Endothelial cell of umbilical vein (primary cell): ENCODE results near the gene STMP1. TPM values are rescaled to one million over a fixed set of nuclear protein-coding genes. Genes with fewer than 3 reads are reported as not detected.

Experiments
- BruUV-seq: library from RNA; stranded (reverse); fragments of 400-500 nt; replicated peaks from 2 replicates; lab custom pipeline; 2021; lab: Mats Ljungman, UMichigan
- CTCF ChIA-PET: fragments of 300-600, 350-600 bp; sonication (Branson Sonifier 250); formaldehyde crosslinking; loops from one replicate; lab custom pipeline; 2021; ENCODE audit warnings: antibody characterized with exemption, inconsistent platforms; lab: Charles Lee
- POLR2A ChIA-PET: fragments of 300-600, 350-600 bp; sonication (Branson Sonifier 250); formaldehyde crosslinking; loops from one replicate; lab custom pipeline; 2021; ENCODE audit warnings: antibody characterized with exemption, inconsistent platforms; lab: Charles Lee
- DNase-seq: peaks from one replicate; pipeline ENCODE4 v3.0.0-alpha.2; 2011; ENCODE audit warnings: low read depth, low spot score
- FAIRE-seq: peaks from 2 replicates; lab custom pipeline; 2011; peaks lifted over from hg19 to GRCh38; lab: Jason Lieb, UNC
- H2AFZ ChIP-seq: 2 replicates; pipeline ENCODE4 v1.6.0; 2012; ENCODE audit warnings: low read depth, low read length, control low read depth, inconsistent platforms
- H3K27ac ChIP-seq: 2 replicates; pipeline ENCODE4 v1.5.1; 2011; ENCODE audit warnings: low read depth, mild to moderate bottlenecking, control low read depth, low read length, moderate library complexity; ENCODE audit not compliant: insufficient read depth
- H3K27me3 ChIP-seq, 2 experiments: 2 replicates each; pipeline versions ENCODE4 v1.6.0 to v1.6.1; 2011; ENCODE audit warnings: low read length in 2 of 2, mixed read lengths in 1 of 2; ENCODE audit not compliant: control insufficient read depth in 2 of 2, insufficient read depth in 2 of 2
- H3K36me3 ChIP-seq, 2 experiments: 2 replicates in 1 of 2; 3 replicates in 1 of 2; pipeline ENCODE4 v1.5.1; 2011; ENCODE audit warnings: low read length in 2 of 2, mild to moderate bottlenecking in 1 of 2, moderate library complexity in 1 of 2; ENCODE audit not compliant: control insufficient read depth in 2 of 2, insufficient read depth in 2 of 2; ENCODE audit errors: extremely low read depth in 1 of 2
- H3K4me1 ChIP-seq: 3 replicates; pipeline ENCODE4 v1.5.1; 2011; ENCODE audit warnings: mild to moderate bottlenecking, low read length; ENCODE audit not compliant: control insufficient read depth, insufficient read depth; ENCODE audit errors: extremely low read depth
- H3K4me2 ChIP-seq: 2 replicates; pipeline ENCODE4 v1.6.1; 2011; ENCODE audit warnings: low read length, control low read depth, mixed read lengths; ENCODE audit not compliant: insufficient read depth
- H3K4me3 ChIP-seq, 3 experiments: fragments of 200-600 bp in 1 of 3; sonication (generic), shearing (Covaris generic) in 1 of 3; replicated peaks in 1 of 3; 2 replicates each; pipeline ENCODE4 v1.5.1; 2011 to 2016; ENCODE audit warnings: control low read depth in 3 of 3, low read length in 3 of 3, mild to moderate bottlenecking in 2 of 3, inconsistent platforms in 1 of 3, low read depth in 1 of 3, moderate library complexity in 1 of 3; ENCODE audit not compliant: insufficient read depth in 1 of 3
- H3K79me2 ChIP-seq: 2 replicates; pipeline ENCODE4 v1.6.0; 2012; ENCODE audit warnings: low read length, inconsistent platforms; ENCODE audit not compliant: control insufficient read depth, insufficient read depth
- H3K9ac ChIP-seq: replicated peaks from 2 replicates; pipeline ENCODE3; 2011; ENCODE audit warnings: low read length, control low read depth; ENCODE audit not compliant: insufficient read depth; ENCODE audit errors: extremely low read depth
- H3K9me1 ChIP-seq: replicated peaks from 3 replicates; pipeline ENCODE4 v1.6.0; 2011; ENCODE audit warnings: mild to moderate bottlenecking, low read length; ENCODE audit not compliant: control insufficient read depth, insufficient read depth; ENCODE audit errors: extremely low read depth
- H3K9me3 ChIP-seq: replicated peaks from 2 replicates; pipeline ENCODE4 v1.5.1; 2012; ENCODE audit warnings: low read length, inconsistent platforms; ENCODE audit not compliant: control insufficient read depth, insufficient read depth
- H4K20me1 ChIP-seq: replicated peaks from 2 replicates; pipeline ENCODE3; 2011; ENCODE audit warnings: mild to moderate bottlenecking, low read length; ENCODE audit not compliant: control insufficient read depth, insufficient read depth; ENCODE audit errors: extremely low read depth
- CTCF ChIP-seq, 2 donors: IDR thresholded peaks; 1 replicate in 1 of 2; 2 replicates in 1 of 2; pipeline ENCODE4 v1.5.1; 2011; ENCODE audit warnings: low read length in 2 of 2, mild to moderate bottlenecking in 2 of 2, moderate library complexity in 2 of 2, control low read depth in 1 of 2, inconsistent platforms in 1 of 2, low read depth in 1 of 2; ENCODE audit not compliant: insufficient read depth in 1 of 2; ENCODE audit errors: extremely low read depth in 1 of 2
- GATA2 ChIP-seq: IDR thresholded peaks from 2 replicates; pipeline ENCODE4 v1.7.0; 2011; ENCODE audit warnings: low read depth, mild to moderate bottlenecking, moderate library complexity, mixed read lengths, low read length; ENCODE audit not compliant: insufficient read length, insufficient read depth
- MAX ChIP-seq: IDR thresholded peaks from 2 replicates; pipeline ENCODE4 v1.6.1; 2011; ENCODE audit not compliant: insufficient read depth, insufficient read length
- POLR2A ChIP-seq: IDR thresholded peaks from 2 replicates; pipeline ENCODE4 v1.6.1; 2012; ENCODE audit warnings: low read depth, mild to moderate bottlenecking, control low read depth, low read length
- POLR2AphosphoS5 ChIP-seq: IDR thresholded peaks from 2 replicates; pipeline ENCODE4 v1.6.1; 2012; ENCODE audit warnings: low read depth, mild to moderate bottlenecking, control low read depth, low read length, moderate library complexity; ENCODE audit not compliant: insufficient read depth
- dilution Hi-C: fragments of 300-500 bp; cut with MboI; formaldehyde crosslinking; loops from one replicate; pipeline ENCODE4 v1.15.0; 2019; ENCODE audit warnings: low sequenced_read_pairs; ENCODE audit not compliant: extremely low pct_ligation_motif_present
- intact Hi-C: fragments of 100-400 bp; cut with micrococcal nuclease; formaldehyde crosslinking; loops from one replicate; pipeline ENCODE4 v1.10.0; 2022
- polyA plus RNA-seq, 4 experiments: library from polyadenylated mRNA; depleted of rRNA in 3 of 4; stranded (reverse) in 3 of 4; unstranded in 1 of 4; fragments of >200 nt; gene quantifications; 2 replicates each; pipeline versions ENCODE4 v1.2.1 to v1.2.3, GENCODE V29; 2011 to 2012; ENCODE audit warnings: missing spikeins in 1 of 4
- total RNA-seq: library from RNA; stranded (reverse); gene quantifications from 2 replicates; pipeline ENCODE4 v1.2.3, GENCODE V29; 2021

STMP1 gene
- total and polyA plus RNA-seq, 2 donors (not counting 3 experiments of a cell fraction or from before 2014, with no cell fraction given), result 17.1 to 31.3 TPM

- no peak overlapping the region for H2AFZ ChIP-seq
- H3K9me1 ChIP-seq, result no peaks in the 10 kb centered on the region
- no peak overlapping the region for H3K27ac ChIP-seq
- H3K36me3 ChIP-seq, result peaks cover 5 to 23% of the 10 kb centered on the region in 2 experiments
- H4K20me1 ChIP-seq, result no peaks in the 10 kb centered on the region
- no peaks in the 10 kb centered on the region for H3K79me2 ChIP-seq
- dilution Hi-C loops (no loop called here), intact Hi-C loops (loop anchor here (2.0 kb wide), 1 partner anchor 180 kb away; no protein-coding TSS in a partner anchor)
- FAIRE-seq (no peak), DNase-seq (no peak)
- ChIA-PET POLR2A (no interaction called here), CTCF (interaction anchor here (0.5 to 3.3 kb wide), 23 partner anchors 8 to 346 kb away, joined by 3 to 28 read pairs (median 5); no protein-coding TSS in a partner anchor)
- H3K4me2 ChIP-seq, result no peak overlapping the region
- BruUV-seq, result no TSS peak
- no peak overlapping the region for H3K4me3 ChIP-seq
- no peaks in the 10 kb centered on the region for H3K27me3 ChIP-seq
- no peaks in the 10 kb centered on the region for H3K9me3 ChIP-seq
- H3K9ac ChIP-seq, result no peak overlapping the region
- H3K4me1 ChIP-seq, result no peaks in the 10 kb centered on the region
- TF ChIP-seq CTCF (IDR thresholded peaks at IDR 0.05; ENCODE audit: extremely low read depth in 1 of 2, insufficient read depth in 1 of 2, low read depth in 1 of 2, low read length in 2 of 2), result no peak
- no peak for TF ChIP-seq MAX
- TF ChIP-seq POLR2AphosphoS5, result no peak
- TF ChIP-seq POLR2A, result no peak
- TF ChIP-seq GATA2, result no peak
These were observed 41.9 kb upstream of the STMP1 start for GRCh38 chr7:135620447-135620846.
